DOHH2 (cell line): ENCODE data around the gene ABR.

Experiments
- H3F3A ChIP-seq: fragments of 200-600 bp; sonication (generic), shearing (Covaris generic); 2 replicates; pipeline ENCODE4 v1.6.0; 2016; ENCODE audit warnings: antibody characterized with exemption, mild to moderate bottlenecking; ENCODE audit not compliant: control insufficient read depth, insufficient read depth
- H3K27ac ChIP-seq: fragments of 200-600 bp; sonication (generic); 2 replicates; pipeline ENCODE4 v1.5.1; 2014; ENCODE audit warnings: low read depth, mild to moderate bottlenecking, low read length, moderate library complexity
- H3K27me3 ChIP-seq: fragments of 200-600 bp; sonication (generic); 2 replicates; pipeline ENCODE4 v1.6.1; 2014; ENCODE audit warnings: mild to moderate bottlenecking, low read length, mixed read lengths; ENCODE audit not compliant: control insufficient read depth
- H3K36me3 ChIP-seq: fragments of 200-600 bp; sonication (generic); 2 replicates; pipeline ENCODE4 v1.6.1; 2014; ENCODE audit warnings: mild to moderate bottlenecking, low read length, moderate library complexity, mixed read lengths; ENCODE audit not compliant: control insufficient read depth
- H3K4me1 ChIP-seq: fragments of 200-600 bp; sonication (generic); 2 replicates; pipeline ENCODE4 v1.6.1; 2014; ENCODE audit warnings: mild to moderate bottlenecking, low read length, mixed read lengths; ENCODE audit not compliant: control insufficient read depth
- H3K4me2 ChIP-seq: fragments of 200-600 bp; sonication (generic); 2 replicates; pipeline ENCODE4 v1.6.0; 2014; ENCODE audit warnings: mild to moderate bottlenecking, low read length, moderate library complexity
- H3K4me3 ChIP-seq: fragments of 200-600 bp; sonication (generic); 2 replicates; pipeline ENCODE4 v1.5.1; 2014; ENCODE audit warnings: mild to moderate bottlenecking, low read length, mixed read lengths
- H3K79me2 ChIP-seq: fragments of 200-600 bp; sonication (generic); 2 replicates; pipeline ENCODE4 v1.6.1; 2014; ENCODE audit warnings: mild to moderate bottlenecking, low read length, mixed read lengths; ENCODE audit not compliant: control insufficient read depth
- H3K9me2 ChIP-seq: fragments of 200-600 bp; sonication (generic); replicated peaks from 2 replicates; pipeline ENCODE4 v1.6.1; 2014; ENCODE audit warnings: mild to moderate bottlenecking, low read length, mixed read lengths; ENCODE audit not compliant: control insufficient read depth
- H3K9me3 ChIP-seq: fragments of 200-600 bp; sonication (generic); 2 replicates; pipeline ENCODE4 v1.6.1; 2014; ENCODE audit warnings: antibody characterized with exemption, low read length, mixed read lengths; ENCODE audit not compliant: control insufficient read depth, insufficient read depth
- H4K20me1 ChIP-seq: fragments of 200-600 bp; sonication (generic); 2 replicates; pipeline ENCODE4 v1.6.0; 2014; ENCODE audit warnings: low read depth, mild to moderate bottlenecking, antibody characterized with exemption, low read length, moderate library complexity; ENCODE audit not compliant: control insufficient read depth, insufficient read depth
- CTCF ChIP-seq: fragments of 200-600 bp; sonication (generic); IDR thresholded peaks from one replicate; pipeline ENCODE4 v1.5.1; 2014; ENCODE audit warnings: antibody characterized with exemption, mild to moderate bottlenecking, low read depth, low read length; ENCODE audit not compliant: poor library complexity, severe bottlenecking
- EZH2phosphoT487 ChIP-seq: fragments of 200-600 bp; sonication (generic); IDR thresholded peaks from 2 replicates; pipeline ENCODE4 v1.6.1; 2017; ENCODE audit warnings: borderline replicate concordance, mild to moderate bottlenecking, antibody characterized with exemption, low read length, moderate library complexity, mixed read lengths

Gene ABR

DNA sequence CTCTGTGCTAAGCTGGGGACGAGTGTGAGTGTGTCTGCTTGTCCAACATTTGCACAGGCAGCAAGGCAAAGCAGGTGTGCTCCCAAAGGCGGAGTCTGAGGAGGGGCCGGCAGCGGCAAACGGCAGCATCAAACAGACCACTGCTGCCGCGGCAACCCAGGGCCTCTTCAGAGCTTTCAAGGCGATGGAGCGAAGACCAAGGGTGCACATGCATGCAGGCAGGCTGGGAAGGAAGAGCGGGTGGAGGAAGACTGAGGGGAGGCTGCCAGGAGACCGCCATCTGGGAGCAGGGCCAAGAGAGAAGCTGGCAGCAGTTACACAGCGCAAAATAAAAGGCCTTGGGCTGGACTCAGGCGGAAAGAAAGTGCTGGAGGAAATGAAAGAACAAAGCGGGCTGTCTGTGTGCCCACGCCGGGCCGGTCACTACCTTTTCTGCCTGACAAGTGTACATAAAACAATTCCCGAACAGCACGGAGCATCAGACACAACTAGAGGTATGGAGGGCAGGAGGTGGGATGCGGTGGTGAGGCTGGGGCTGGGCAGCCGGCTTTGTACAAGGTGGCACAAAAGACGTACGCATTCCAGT lies 174.3 kb downstream of the ABR start:
- Histone ChIP-seq H3K9me3 (no peaks in the 10 kb centered on the region), H3K27ac (no peak overlapping the region), H3K27me3 (no peaks in the 10 kb centered on the region), H3K9me2 (no peaks in the 10 kb centered on the region), H4K20me1 (peaks cover 16% of the 10 kb centered on the region; the same call in 1 of the 2 replicates), H3F3A (peaks cover 10% of the 10 kb centered on the region; the same call in 1 of the 2 replicates), H3K79me2 (0 out of 2 replicates have a peak, but pooled peaks cover 2% of the 10 kb centered on the region), H3K4me2 (no peak overlapping the region), H3K4me1 (no peaks in the 10 kb centered on the region), H3K4me3 (no peak overlapping the region), H3K36me3 (peaks cover 96% of the 10 kb centered on the region)
- TF ChIP-seq EZH2phosphoT487, result no peak
- TF ChIP-seq CTCF, result no peak

GRCh38 chr17:1004769-1005295 lies 174.9 kb downstream of the ABR start:
- TF ChIP-seq EZH2phosphoT487 (no peak), CTCF (no peak)
- Histone ChIP-seq H3K9me2 (no peaks in the 10 kb centered on the region), H3K36me3 (peaks cover 93% of the 10 kb centered on the region), H3K4me3 (no peak overlapping the region), H3K27me3 (no peaks in the 10 kb centered on the region), H4K20me1 (peaks cover 16% of the 10 kb centered on the region; the same call in 1 of the 2 replicates), H3K9me3 (no peaks in the 10 kb centered on the region), H3K27ac (no peak overlapping the region), H3K4me2 (no peak overlapping the region), H3K79me2 (0 out of 2 replicates have a peak, but pooled peaks cover 2% of the 10 kb centered on the region), H3F3A (peaks cover 15% of the 10 kb centered on the region), H3K4me1 (no peaks in the 10 kb centered on the region)

- Histone ChIP-seq H3K36me3 (peaks cover 91% of the 10 kb centered on the region), H3K27ac (no peak overlapping the region)
These were observed 175.6 kb downstream of the ABR start for GRCh38 chr17:1003972-1004768.

More at GRCh38 chr17:1003972-1004768, 175.6 kb downstream of the ABR start:
- peaks cover 16% of the 10 kb centered on the region; the same call in 1 of the 2 replicates for H4K20me1 ChIP-seq
- no peak overlapping the region for H3K4me2 ChIP-seq
- peaks cover 21% of the 10 kb centered on the region for H3F3A ChIP-seq
- H3K9me2 ChIP-seq, result no peaks in the 10 kb centered on the region
- H3K9me3 ChIP-seq, result no peaks in the 10 kb centered on the region
- H3K4me3 ChIP-seq, result no peak overlapping the region
- H3K4me1 ChIP-seq, result peaks cover 5% of the 10 kb centered on the region
- peaks cover 7% of the 10 kb centered on the region for H3K79me2 ChIP-seq
- TF ChIP-seq CTCF (no peak), EZH2phosphoT487 (no peak)
- H3K27me3 ChIP-seq, result no peaks in the 10 kb centered on the region
